GM21528 (cell line): ENCODE data around the gene RUNX2.

Source experiments
- ATAC-seq: cut with Tn5 transposase; IDR thresholded peaks from one replicate; pipeline ENCODE4 v1.9.1; 2021; ENCODE audit warnings: mild to moderate bottlenecking, moderate library complexity; ENCODE audit not compliant: unreplicated experiment, low FRiP score

RUNX2 gene

GRCh38 chr6:45398075-45398813 lies 70.1 kb downstream of the RUNX2 start:
- no peak for ATAC-seq

GRCh38 chr6:45400021-45400420 lies 71.9 kb downstream of the RUNX2 start:
- ATAC-seq, result no peak

GRCh38 chr6:45411959-45412358 lies 83.8 kb downstream of the RUNX2 start:
- no peak for ATAC-seq

- no peak for ATAC-seq
Observed at GRCh38 chr6:45415315-45415714, 87.2 kb downstream of the RUNX2 start.

- ATAC-seq, result peak; percentile 58
Observed at GRCh38 chr6:45415788-45416518, 87.8 kb downstream of the RUNX2 start.

- no peak for ATAC-seq
Observed at GRCh38 chr6:45416700-45417099, 88.6 kb downstream of the RUNX2 start.

- ATAC-seq, result no peak
Observed at GRCh38 chr6:45417436-45417835, 89.3 kb downstream of the RUNX2 start.

GRCh38 chr6:45419571-45420082 lies 91.5 kb downstream of the RUNX2 start:
- ATAC-seq, result no peak

GRCh38 chr6:45420083-45420908 lies 92.2 kb downstream of the RUNX2 start:
- ATAC-seq, result no peak

GRCh38 chr6:45420909-45421708 lies 93.0 kb downstream of the RUNX2 start:
- ATAC-seq, result no peak

- no peak for ATAC-seq
Observed at GRCh38 chr6:45421709-45422502, 93.8 kb downstream of the RUNX2 start.

GRCh38 chr6:45422503-45423110 lies 94.5 kb downstream of the RUNX2 start:
- ATAC-seq, result no peak

- ATAC-seq, result no peak
Observed at GRCh38 chr6:45423111-45423823, 95.1 kb downstream of the RUNX2 start.

- ATAC-seq, result no peak
Observed at GRCh38 chr6:45423824-45424450, 95.8 kb downstream of the RUNX2 start.

GRCh38 chr6:45424451-45424861 lies 96.3 kb downstream of the RUNX2 start:
- ATAC-seq, result no peak

- ATAC-seq, result no peak
Observed at GRCh38 chr6:45426251-45426650, 98.1 kb downstream of the RUNX2 start.

GRCh38 chr6:45427726-45428125 lies 99.6 kb downstream of the RUNX2 start:
- ATAC-seq, result no peak

GRCh38 chr6:45428727-45429126 lies 100.6 kb downstream of the RUNX2 start:
- no peak for ATAC-seq
